HG02970 (cell line): Measurements from ENCODE around the gene TMEM121.
"Not testable (repeated sequence)": the region's sequence is repeated elsewhere in the genome, so short reads cannot be mapped to it uniquely, and the experiment has no call there.

Experiments used
- ATAC-seq: cut with Tn5 transposase; IDR thresholded peaks from one replicate; pipeline ENCODE4 v1.9.1; 2021; ENCODE audit warnings: mild to moderate bottlenecking, moderate library complexity, moderate number of reproducible peaks; ENCODE audit not compliant: unreplicated experiment, low FRiP score

TMEM121 gene

GRCh38 chr14:105566248-105567163, 40.1 kb downstream of the TMEM121 start:
- ATAC-seq, result peak; percentile 28

DNA sequence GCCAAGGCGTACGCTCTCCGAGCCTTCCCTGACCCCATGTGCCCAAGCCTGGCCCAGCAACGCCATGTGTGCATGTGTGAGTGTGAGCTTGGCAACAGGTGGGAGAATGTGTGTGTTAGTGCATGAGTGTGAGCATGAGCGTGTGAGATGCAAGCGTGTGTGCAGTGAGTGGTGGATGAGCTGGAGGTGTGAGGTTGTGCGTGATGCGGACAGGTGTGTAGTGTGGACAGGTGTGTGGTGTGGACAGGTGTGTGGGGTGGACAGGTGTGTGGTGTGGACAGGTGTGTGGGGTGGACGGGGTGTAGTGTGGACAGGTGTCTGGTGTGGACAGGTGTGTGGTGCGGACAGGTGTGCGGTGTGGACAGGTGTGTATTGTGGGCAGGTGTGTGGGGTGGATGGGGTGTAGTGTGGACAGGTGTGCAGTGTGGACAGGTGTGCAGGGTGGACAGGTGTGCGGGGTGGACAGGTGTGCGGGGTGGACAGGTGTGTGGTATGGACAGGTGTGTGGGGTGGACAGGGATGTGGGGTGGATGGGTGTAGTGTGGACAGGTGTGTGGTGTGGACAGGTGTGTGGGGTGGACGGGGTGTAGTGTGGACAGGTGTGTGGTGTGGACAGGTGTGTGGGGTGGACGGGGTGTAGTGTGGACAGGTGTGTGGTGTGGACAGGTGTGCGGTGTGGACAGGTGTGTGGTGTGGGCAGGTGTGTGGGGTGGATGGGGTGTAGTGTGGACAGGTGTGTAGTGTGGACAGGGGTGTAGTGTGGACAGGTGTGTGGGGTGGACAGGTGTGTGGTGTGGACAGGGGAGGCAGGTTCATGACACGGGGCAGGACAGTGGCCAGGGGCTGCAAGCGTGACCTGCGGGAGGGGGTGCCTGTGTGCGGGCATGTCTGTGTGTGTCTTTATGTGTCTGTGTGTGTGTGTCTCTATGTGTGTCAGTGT, 41.1 kb downstream of the TMEM121 start:
- ATAC-seq, result not testable (repeated sequence)

DNA sequence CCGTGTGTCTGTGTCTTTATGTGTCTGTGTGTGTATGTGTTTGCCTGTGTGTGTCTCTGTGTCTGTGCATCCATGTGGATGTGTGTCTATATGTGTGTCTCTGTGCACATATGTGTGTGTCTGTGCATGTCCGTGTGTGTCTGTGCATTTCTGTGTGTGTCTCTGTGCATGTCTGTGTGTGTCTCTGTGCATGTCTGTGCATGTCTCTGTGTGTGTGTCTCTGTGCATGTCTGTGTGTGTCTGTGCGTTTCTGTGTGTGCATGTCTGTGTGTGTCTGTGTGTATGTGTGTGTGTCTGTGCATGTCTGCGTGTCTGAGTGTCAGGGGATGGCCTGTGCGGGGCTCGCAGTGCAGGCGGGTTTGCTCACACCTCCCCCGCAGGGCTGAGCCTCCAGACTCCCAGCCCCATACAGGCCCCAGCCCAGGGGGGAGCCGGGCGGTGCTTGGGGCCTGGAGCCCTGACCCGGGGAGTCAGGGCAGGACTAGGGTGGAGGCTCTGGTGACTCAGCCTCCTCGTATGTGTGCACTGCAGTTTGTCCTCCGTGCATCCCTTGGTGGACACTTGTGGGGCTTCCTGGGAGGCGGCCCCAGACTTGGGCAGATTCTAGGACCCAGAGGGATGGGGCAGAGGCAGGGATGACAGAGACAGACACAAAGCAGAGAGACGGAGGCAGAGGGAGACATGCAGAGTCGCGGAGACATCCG, 41.9 kb downstream of the TMEM121 start:
- not testable (repeated sequence) for ATAC-seq

DNA sequence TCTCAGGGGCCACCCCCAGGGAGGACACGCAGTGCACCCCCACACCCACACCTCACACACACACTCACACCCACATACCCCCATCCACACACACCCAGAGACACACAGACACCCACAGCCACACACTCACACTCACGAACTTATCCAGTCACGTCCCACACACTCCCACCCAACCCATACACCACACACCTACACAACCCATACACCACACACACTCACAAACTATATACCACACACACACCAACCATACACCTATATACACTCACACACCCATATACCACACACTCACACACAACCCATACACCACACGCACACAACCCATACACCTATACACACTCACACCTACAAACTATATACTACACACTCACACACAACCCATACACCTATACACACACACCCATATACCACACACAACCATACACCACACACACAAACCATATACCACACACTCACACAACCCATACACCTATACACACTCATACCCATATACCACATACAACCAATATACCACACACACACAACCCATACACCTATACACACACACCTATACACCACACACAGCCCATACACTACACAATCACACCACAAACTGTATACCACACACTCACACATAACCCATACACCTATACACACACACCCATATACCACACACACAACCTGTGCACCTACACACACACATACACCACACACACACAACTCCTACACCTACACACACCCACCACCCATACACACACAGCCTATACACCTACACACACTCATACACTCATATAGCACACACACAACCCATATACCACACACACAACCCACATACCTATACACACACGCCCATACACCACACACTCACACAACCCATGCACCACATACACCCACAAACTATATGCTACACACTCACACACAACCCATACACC, 42.7 kb downstream of the TMEM121 start:
- no peak for ATAC-seq

GRCh38 chr14:105570482-105570881, 44.1 kb downstream of the TMEM121 start:
- ATAC-seq, result no peak

DNA sequence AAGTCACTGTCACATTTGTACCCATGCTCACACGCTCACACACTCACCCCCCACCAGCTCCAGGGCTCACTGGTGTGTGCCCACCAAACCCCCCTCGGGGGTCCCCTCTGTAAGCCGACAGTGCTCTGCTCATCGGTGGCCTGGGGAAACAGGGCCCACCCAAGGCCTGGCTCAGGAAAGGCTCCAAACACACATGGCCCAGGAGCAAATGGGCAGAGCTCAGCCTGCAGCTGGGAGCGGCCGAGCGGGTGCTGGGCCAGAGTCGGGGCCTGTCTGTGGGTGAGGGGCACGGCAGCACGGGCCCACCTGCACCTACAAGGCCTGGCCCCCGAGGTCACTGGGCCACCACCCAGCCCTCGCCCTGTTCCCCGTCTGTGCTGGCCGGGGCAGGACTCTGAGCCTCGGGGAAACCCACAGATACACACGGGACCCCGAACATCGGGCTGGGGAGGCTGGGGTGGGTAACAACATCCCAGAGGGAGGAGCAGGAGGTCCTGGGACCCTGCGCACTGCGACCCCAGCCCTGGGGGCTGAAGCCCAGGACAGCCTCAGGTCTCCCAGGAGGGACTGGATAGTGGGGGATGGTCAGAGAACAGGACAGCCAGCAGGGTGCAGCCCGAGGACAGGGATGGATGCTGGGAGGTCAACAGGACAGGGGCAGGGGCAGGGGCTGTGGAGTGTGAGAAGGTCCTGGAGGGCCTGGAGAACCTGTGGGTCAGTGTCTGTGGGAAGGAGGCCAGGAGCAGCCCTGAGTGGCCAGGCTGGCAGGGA, 45.0 kb downstream of the TMEM121 start:
- not testable (repeated sequence) for ATAC-seq

DNA sequence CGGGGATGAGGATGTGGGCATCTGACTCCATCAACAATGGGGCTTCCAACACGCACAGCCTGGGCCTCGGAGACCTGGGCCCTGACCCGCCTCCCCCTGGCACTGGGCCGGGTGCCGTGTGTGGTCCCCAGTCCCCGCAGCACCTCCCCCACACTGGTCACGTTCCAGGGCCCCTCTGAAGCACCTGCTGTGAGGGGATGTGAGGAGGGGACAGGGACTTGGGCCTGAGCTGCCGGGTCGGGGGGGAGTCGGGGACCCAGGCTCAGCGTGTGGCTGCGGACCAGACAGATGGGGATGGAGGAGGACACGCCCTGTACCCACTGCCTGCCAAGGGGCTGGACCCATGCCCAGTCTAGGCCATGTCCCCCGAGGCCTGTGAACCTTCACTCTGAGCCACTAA, 45.7 kb downstream of the TMEM121 start:
- ATAC-seq, result not testable (repeated sequence)

- not testable (repeated sequence) for ATAC-seq
Observed at GRCh38 chr14:105573841-105574240, 47.5 kb downstream of the TMEM121 start.

- ATAC-seq, result not testable (repeated sequence)
Observed at GRCh38 chr14:105574411-105574810, 48.0 kb downstream of the TMEM121 start.

DNA sequence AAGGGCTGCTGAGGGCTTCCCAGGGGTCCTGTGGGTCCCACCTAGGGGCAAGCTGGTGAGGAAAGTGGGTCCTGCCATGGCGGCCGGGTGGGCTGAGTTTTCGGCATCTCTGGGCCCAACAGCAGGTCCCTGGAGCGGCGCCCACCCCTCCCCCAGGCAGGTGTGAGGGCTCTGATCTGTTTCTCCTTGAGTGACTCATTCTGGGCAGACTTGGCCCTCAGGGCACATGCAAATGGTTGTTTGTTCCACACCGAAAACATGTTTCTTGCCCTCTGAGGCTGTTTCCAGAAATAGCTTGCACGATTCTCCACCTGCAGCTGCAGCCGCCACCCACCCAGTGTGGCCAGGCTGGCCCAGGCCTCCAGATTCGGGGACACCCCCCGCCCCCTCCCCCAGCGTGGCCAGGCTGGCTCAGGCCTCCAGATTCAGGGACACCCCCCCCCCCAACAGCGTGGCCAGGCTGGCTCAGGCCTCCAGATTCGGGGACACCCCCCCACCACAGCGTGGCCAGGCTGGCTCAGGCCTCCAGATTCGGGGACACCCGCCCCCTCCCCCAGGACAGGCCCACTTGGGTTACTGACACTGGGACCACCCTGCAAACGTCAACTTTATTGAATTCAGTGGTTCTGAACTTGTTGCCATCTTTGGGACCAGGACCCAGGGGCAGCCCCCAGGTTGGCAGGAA, 48.8 kb downstream of the TMEM121 start:
- peak; percentile 58 for ATAC-seq

DNA sequence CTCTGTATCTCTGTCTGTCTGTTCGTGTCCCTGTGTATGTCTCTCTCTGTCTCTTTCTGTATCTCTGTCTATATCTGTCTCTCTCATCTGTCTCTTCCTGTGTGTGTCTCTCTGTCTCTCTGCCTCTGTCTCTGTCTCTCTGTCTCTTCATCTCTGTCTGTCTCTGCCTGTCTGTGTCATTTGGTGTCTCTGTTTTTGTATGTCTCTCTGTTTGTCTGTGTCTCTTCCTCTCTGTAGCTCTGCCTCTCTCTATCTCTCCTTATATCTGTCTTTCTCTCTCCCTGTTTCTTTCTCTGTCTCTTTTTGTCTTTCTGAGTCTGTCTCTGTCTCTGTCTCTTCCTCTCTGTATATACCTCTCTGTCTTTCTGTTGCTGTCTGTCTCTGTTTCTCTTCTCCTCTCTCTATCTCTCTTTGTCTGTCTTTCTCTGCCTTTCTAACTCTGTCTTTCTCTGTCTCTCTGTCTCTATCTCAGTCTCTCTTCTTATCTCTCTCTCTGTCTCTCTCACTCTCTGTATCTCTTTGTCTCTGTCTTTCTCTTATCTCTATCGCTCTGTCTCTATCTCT, 50.2 kb downstream of the TMEM121 start:
- no peak for ATAC-seq

GRCh38 chr14:105577314-105577861, 51.0 kb downstream of the TMEM121 start:
- no peak for ATAC-seq

DNA sequence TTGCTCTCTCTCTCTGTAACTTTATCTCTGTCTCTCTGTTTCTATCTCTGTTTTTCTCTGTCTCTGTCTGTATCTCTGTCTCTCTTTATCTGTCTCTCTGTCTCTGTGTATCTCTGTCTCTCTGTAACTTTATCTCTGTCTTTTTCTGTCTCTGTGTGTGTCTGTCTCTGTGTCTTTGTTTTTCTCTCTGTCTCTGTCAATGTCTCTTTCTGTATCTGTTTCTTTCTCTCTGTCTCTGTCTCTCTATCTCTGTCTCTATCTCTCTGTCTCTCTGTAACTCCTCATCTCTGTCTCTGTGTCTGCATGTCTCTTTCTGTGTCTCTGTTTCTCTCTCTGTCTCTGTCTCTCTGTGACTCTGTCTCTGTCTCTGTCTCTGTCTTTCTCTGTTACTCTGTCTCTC, 51.7 kb downstream of the TMEM121 start:
- ATAC-seq, result no peak

- not testable (repeated sequence) for ATAC-seq
Observed at GRCh38 chr14:105579221-105579620, 52.8 kb downstream of the TMEM121 start.
